ENCODE data around the gene SHB. TPM values are rescaled to one million over a fixed set of nuclear protein-coding genes. Genes with fewer than 3 reads are reported as not detected.

SHB gene
- total RNA-seq, 1 experiment from 2014 or later, result 20.7 TPM

DNA sequence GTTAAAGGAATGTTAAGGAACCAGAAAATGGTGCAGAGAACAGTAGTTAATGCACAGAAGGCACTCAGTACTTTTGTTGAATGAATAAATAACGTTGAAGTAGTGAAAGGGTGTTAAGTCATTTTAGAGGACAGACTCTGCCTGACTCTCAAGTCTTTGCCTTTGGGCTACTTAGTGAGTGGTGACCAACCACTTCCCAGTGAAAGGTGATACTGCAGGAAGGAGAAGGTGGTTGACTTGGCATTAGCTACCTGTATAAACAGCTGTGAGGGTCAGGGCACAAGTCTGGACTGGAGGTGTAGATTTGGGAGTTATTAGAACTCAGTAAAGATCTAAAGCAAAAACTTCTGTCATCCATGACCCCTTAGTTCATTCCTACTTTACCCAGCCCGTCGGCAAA lies 4.9 kb upstream of the SHB start:
- no peaks in the 10 kb centered on the region for H3K27me3 ChIP-seq (replicated peaks; ENCODE audit: insufficient read depth, low read depth, low read length, poor library complexity)
- H3K4me1 ChIP-seq (ENCODE audit: insufficient read depth, low read length, poor library complexity, severe bottlenecking), result no peaks in the 10 kb centered on the region
- no peak overlapping the region for H3K4me3 ChIP-seq (ENCODE audit: low read depth, low read length, poor library complexity, severe bottlenecking)
- no peak for TF ChIP-seq CTCF (conservative IDR thresholded peaks at IDR 0.05; ENCODE audit: low read depth, low read length)
- no peak for TF ChIP-seq EZH2 (IDR thresholded peaks at IDR 0.05; ENCODE audit: borderline replicate concordance, low read depth, low read length, poor library complexity, severe bottlenecking)
- CTCF ChIA-PET, result no interaction called here
- no peak overlapping the region for H3K27ac ChIP-seq (ENCODE audit: low read depth, low read length, poor library complexity, severe bottlenecking)
- no peaks in the 10 kb centered on the region for H3K9me3 ChIP-seq (ENCODE audit: low read depth, low read length, poor library complexity, severe bottlenecking)
- no TSS peak for BruUV-seq (replicated peaks)
- DNase-seq (ENCODE audit: low spot score), result no peak
- H3K36me3 ChIP-seq (ENCODE audit: insufficient read depth, low read length, poor library complexity, severe bottlenecking), result no peaks in the 10 kb centered on the region
- intact Hi-C loops (cut with micrococcal nuclease; ENCODE audit: unreplicated experiment), result no loop called here
- POLR2A ChIA-PET (ENCODE audit: low non-redundant PET), result no interaction called here

- H3K27ac ChIP-seq (ENCODE audit: low read depth, low read length, poor library complexity, severe bottlenecking), result no peak overlapping the region
- peaks cover 3% of the 10 kb centered on the region for H3K4me1 ChIP-seq (ENCODE audit: insufficient read depth, low read length, poor library complexity, severe bottlenecking)
- H3K4me3 ChIP-seq (ENCODE audit: low read depth, low read length, poor library complexity, severe bottlenecking), result no peak overlapping the region
- BruUV-seq (replicated peaks), result no TSS peak
- ChIA-PET CTCF (interaction anchor here (0.6 to 1.2 kb wide), 2 partner anchors 16 to 590 kb away, joined by 3 to 12 read pairs; no protein-coding TSS in a partner anchor), POLR2A (ENCODE audit: low non-redundant PET) (no interaction called here)
- TF ChIP-seq EZH2 (IDR thresholded peaks at IDR 0.05; ENCODE audit: borderline replicate concordance, low read depth, low read length, poor library complexity, severe bottlenecking), result no peak
- TF ChIP-seq CTCF (conservative IDR thresholded peaks at IDR 0.05; ENCODE audit: low read depth, low read length), result no peak
- intact Hi-C loops (cut with micrococcal nuclease; ENCODE audit: unreplicated experiment), result no loop called here
- H3K9me3 ChIP-seq (ENCODE audit: low read depth, low read length, poor library complexity, severe bottlenecking), result no peaks in the 10 kb centered on the region
- H3K36me3 ChIP-seq (ENCODE audit: insufficient read depth, low read length, poor library complexity, severe bottlenecking), result no peaks in the 10 kb centered on the region
- H3K27me3 ChIP-seq (replicated peaks; ENCODE audit: insufficient read depth, low read depth, low read length, poor library complexity), result no peaks in the 10 kb centered on the region
- DNase-seq (ENCODE audit: low spot score), result no peak
These were observed 2.6 kb upstream of the SHB start for GRCh38 chr9:38071470-38072134.

DNA sequence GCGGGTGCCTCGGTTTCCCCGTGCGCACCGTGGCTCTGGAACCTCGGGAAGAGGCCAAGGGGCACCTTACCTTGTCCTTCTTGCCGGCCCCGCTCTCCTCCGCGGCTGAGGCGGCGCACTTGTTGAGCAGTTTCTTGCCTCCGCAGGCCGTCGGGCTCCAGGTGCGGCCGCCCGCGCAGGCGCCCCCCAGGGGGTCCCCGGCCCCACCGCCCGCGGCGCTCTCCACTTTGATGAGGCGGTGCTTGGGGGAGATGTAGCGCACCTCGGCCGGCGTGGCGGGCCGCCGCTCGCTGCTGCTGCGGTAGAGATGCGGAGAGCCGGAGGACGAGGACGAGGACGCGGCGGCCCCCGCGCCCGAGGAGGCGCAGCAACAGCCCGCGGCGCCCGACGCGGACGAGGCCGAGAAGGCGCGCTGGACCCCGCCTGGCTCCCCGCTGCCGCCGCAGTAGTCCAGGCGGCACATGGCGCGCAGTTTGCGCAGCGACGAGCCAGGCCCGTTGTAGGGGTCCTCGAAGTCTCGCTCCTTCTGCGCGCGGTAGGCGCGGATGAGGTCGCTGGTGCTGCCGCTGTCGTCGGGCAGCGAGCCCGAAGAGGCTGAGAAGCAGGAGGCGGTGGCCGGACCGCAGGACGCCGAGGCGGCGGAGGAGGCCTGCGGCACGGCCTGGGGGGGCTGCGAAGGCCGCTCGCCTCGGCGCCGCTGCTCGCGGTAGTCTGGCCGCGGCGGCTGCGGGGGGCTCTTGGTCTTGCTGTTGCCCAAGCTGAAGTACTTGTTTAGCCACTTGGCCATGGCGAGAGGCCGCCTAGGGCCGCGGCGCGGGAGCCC lies 957 bp downstream of the SHB start:
- Histone ChIP-seq H3K4me1 (ENCODE audit: insufficient read depth, low read length, poor library complexity, severe bottlenecking) (peaks cover 24% of the 10 kb centered on the region), H3K9me3 (ENCODE audit: low read depth, low read length, poor library complexity, severe bottlenecking) (no peaks in the 10 kb centered on the region), H3K4me3 (ENCODE audit: low read depth, low read length, poor library complexity, severe bottlenecking) (peak overlapping the region; percentile 89), H3K27me3 (replicated peaks; ENCODE audit: insufficient read depth, low read depth, low read length, poor library complexity) (no peaks in the 10 kb centered on the region), H3K36me3 (ENCODE audit: insufficient read depth, low read length, poor library complexity, severe bottlenecking) (no peaks in the 10 kb centered on the region), H3K27ac (ENCODE audit: low read depth, low read length, poor library complexity, severe bottlenecking) (peak overlapping the region; percentile 91)
- CTCF ChIA-PET, result interaction anchor here (0.5 to 1.7 kb wide), 2 partner anchors 108 to 154 kb away, joined by 3 to 12 read pairs; no protein-coding TSS in a partner anchor
- DNase-seq (ENCODE audit: low spot score), result no peak
- intact Hi-C loops (cut with micrococcal nuclease; ENCODE audit: unreplicated experiment), result loop anchor here (2.0 to 10.0 kb wide), 3 partner anchors 41 to 155 kb away; no protein-coding TSS in a partner anchor
- TF ChIP-seq EZH2 (IDR thresholded peaks at IDR 0.05; ENCODE audit: borderline replicate concordance, low read depth, low read length, poor library complexity, severe bottlenecking) (no peak), CTCF (conservative IDR thresholded peaks at IDR 0.05; ENCODE audit: low read depth, low read length) (no peak)
- BruUV-seq (replicated peaks), result no TSS peak
- POLR2A ChIA-PET (ENCODE audit: low non-redundant PET), result no interaction called here

Measured in A673 (cell line).